ENCODE results near the gene CNPY3. TPM values are rescaled to one million over a fixed set of nuclear protein-coding genes. Genes with fewer than 3 reads are reported as not detected.
A peak's percentile ranks its signal among the peaks of the same experiment; 100 is the strongest.

CNPY3 gene
- total RNA-seq, 1 experiment from 2014 or later: 56.0 TPM

- H3K4ac ChIP-seq (ENCODE audit: low read depth, low read length): no peak overlapping the region
- H3K14ac ChIP-seq (ENCODE audit: insufficient read depth, low read length): no peak overlapping the region
- no peaks in the 10 kb centered on the region for H3K27me3 ChIP-seq (ENCODE audit: insufficient read depth, low read length)
- Mint-ChIP-seq H3K4me3 (no peak overlapping the region), H3K27me3 (ENCODE audit: low read depth) (no peaks in the 10 kb centered on the region), H3K9me3 (no peaks in the 10 kb centered on the region; a peak in 1 of 5 replicates), H3K36me3 (ENCODE audit: insufficient read depth in 1 of 3, low read depth in 3 of 3) (peaks cover 36 to 81% (median 62%) of the 10 kb centered on the region in 3 experiments), H3K27ac (peak overlapping the region in 1 of 3 experiments; percentile 50; a peak in 3 of 7 replicates), H3K4me1 (peaks cover 11 to 14% of the 10 kb centered on the region in 2 experiments)
- no peak overlapping the region for H4K91ac ChIP-seq (ENCODE audit: insufficient read length, low read depth, low read length)
- H3K23me2 ChIP-seq (ENCODE audit: insufficient read length, low read depth, low read length, poor library complexity, severe bottlenecking): no peaks in the 10 kb centered on the region
- H2BK5ac ChIP-seq (ENCODE audit: insufficient read length, low read length): no peak overlapping the region
- no peaks in the 10 kb centered on the region for H3K9me3 ChIP-seq (ENCODE audit: control insufficient read depth, low read depth, low read length)
- no peak overlapping the region for H4K8ac ChIP-seq (replicated peaks; ENCODE audit: insufficient read length, low read depth, low read length)
- no peak overlapping the region for H2BK15ac ChIP-seq (ENCODE audit: low read depth, low read length)
- H4K20me1 ChIP-seq (ENCODE audit: control insufficient read depth, insufficient read depth, insufficient read length): peaks cover 2% of the 10 kb centered on the region
- H3K27ac ChIP-seq (ENCODE audit: insufficient read length, low read depth, low read length): no peak overlapping the region
- no peak for DNase-seq
- H3K4me1 ChIP-seq (ENCODE audit: insufficient read depth, low read length): no peaks in the 10 kb centered on the region
- no peak overlapping the region for H2BK120ac ChIP-seq (ENCODE audit: low read depth, low read length, poor library complexity, severe bottlenecking)
- no peak for TF ChIP-seq CTCF (conservative IDR thresholded peaks at IDR 0.05)
- no CpG with 5 or more reads among the region's 13 CpGs for WGBS (ENCODE audit: extremely low coverage, insufficient read length, low lambda C conversion rate)
- H3K23ac ChIP-seq (ENCODE audit: insufficient read length, low read depth, low read length): no peak overlapping the region
- H3T11ph ChIP-seq (ENCODE audit: low read length): no peak overlapping the region
- H3K79me1 ChIP-seq (ENCODE audit: insufficient read depth, low read depth, low read length, poor library complexity, severe bottlenecking): no peaks in the 10 kb centered on the region
- H3K4me2 ChIP-seq (ENCODE audit: insufficient read depth, insufficient read length, low read length): no peak overlapping the region
- H2BK12ac ChIP-seq (ENCODE audit: insufficient read length, low read depth, low read length): no peak overlapping the region
- H3K56ac ChIP-seq (ENCODE audit: insufficient read length, low read depth, low read length): no peak overlapping the region
- no peak overlapping the region for H4K5ac ChIP-seq (ENCODE audit: insufficient read length, low read depth, low read length)
- H3K79me2 ChIP-seq (ENCODE audit: insufficient read depth, low read length): peaks cover 2% of the 10 kb centered on the region; the same call in 1 of the 2 replicates
- no peak overlapping the region for H3K9ac ChIP-seq (ENCODE audit: extremely low read depth, insufficient read length, low read length)
- H2AK5ac ChIP-seq (ENCODE audit: insufficient read length, low read length): no peak overlapping the region
- H2BK20ac ChIP-seq (ENCODE audit: low read depth, low read length, poor library complexity, severe bottlenecking): no peak overlapping the region
- no peak overlapping the region for H2AFZ ChIP-seq (ENCODE audit: low read length)
- no peak overlapping the region for H3K18ac ChIP-seq (ENCODE audit: insufficient read length, low read depth, low read length)
Measured at GRCh38 chr6:42937548-42938427, 8.5 kb downstream of the CNPY3 start.

All from H9 (cell line).